ENCODE measurements around the gene GLB1L3.

GRCh38 chr11:134312807-134313206, 36.6 kb downstream of the GLB1L3 start:
- TF ChIP-seq CTCF (IDR thresholded peaks at IDR 0.05) (no peak), POLR2A (IDR thresholded peaks at IDR 0.05) (no peak)
